ENCODE results near the gene GRID1.

Gene GRID1

DNA sequence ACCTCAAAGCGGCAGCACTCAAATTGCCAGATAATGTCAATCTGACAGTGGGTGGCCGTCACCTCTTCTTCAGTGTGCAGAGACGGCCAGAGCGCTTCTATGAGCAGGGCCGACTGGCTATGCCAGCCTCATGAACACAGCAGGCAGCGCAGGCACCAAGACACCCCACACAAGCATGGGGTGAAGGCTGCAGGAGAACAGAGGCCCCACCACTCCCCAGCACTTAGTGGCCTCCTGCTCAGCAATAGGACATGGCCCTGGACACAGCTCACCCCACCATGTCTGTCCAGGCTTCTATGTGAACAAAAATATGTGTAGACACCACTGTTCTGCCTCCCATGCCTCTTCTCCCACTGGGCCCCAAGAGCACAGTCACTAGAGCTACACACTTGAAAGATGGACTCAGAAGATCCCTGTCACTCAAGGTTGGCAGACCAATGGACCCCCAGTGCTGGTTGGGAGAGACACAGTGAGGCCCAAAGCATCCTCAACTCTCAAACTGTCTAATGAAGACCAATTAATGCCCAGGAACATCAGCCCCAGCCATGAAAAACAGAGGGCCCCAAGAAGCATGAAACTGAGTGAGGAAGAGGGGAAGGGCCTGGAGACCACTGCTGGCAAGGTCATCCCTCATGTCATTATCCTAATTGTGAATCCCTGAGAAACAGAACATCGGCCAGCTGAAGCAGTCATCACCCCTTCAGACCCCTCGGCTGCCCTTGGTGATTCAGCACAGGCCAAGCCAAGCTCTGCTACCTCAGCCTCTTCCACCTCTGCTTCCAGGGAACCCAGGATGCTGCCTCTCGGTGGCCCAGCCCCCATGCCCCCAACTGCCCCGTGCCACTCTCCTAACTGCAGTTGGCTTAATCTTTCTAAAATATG, 77.7 kb downstream of the GRID1 start:
- TF ChIP-seq EZH2phosphoT487 (IDR thresholded peaks at IDR 0.05; ENCODE audit: low read length) (no peak), EZH2 (optimal IDR thresholded peaks at IDR 0.05; ENCODE audit: low read depth, low read length) (no peak)
- TF ChIP-seq, protein P1, sequence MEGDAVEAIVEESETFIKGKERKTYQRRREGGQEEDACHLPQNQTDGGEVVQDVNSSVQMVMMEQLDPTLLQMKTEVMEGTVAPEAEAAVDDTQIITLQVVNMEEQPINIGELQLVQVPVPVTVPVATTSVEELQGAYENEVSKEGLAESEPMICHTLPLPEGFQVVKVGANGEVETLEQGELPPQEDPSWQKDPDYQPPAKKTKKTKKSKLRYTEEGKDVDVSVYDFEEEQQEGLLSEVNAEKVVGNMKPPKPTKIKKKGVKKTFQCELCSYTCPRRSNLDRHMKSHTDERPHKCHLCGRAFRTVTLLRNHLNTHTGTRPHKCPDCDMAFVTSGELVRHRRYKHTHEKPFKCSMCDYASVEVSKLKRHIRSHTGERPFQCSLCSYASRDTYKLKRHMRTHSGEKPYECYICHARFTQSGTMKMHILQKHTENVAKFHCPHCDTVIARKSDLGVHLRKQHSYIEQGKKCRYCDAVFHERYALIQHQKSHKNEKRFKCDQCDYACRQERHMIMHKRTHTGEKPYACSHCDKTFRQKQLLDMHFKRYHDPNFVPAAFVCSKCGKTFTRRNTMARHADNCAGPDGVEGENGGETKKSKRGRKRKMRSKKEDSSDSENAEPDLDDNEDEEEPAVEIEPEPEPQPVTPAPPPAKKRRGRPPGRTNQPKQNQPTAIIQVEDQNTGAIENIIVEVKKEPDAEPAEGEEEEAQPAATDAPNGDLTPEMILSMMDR (IDR thresholded peaks at IDR 0.05; ENCODE audit: low read length), result no peak
- no peak overlapping the region for H3K27ac ChIP-seq (ENCODE audit: low read length)
- no peak overlapping the region for H2AFZ ChIP-seq (ENCODE audit: low read length)
- H3K9ac ChIP-seq (ENCODE audit: low read length), result no peak overlapping the region
- H4K20me1 ChIP-seq (ENCODE audit: insufficient read depth, low read length), result no peaks in the 10 kb centered on the region
- no peaks in the 10 kb centered on the region for H3K9me2 ChIP-seq (replicated peaks; ENCODE audit: insufficient read depth, low read length)
- no peaks in the 10 kb centered on the region for H3K4me1 ChIP-seq (ENCODE audit: low read length)
- H3K27me3 ChIP-seq (replicated peaks; ENCODE audit: insufficient read depth, low read length), result no peaks in the 10 kb centered on the region
- no peak overlapping the region for H3K4me3 ChIP-seq (ENCODE audit: low read length)
- no peaks in the 10 kb centered on the region for H3K36me3 ChIP-seq (replicated peaks; ENCODE audit: insufficient read depth, low read length)
- no peak overlapping the region for H3K4me2 ChIP-seq (ENCODE audit: low read depth, low read length)
- no peaks in the 10 kb centered on the region for H3F3A ChIP-seq (ENCODE audit: insufficient read depth, low read length)
- no peaks in the 10 kb centered on the region for H3K79me2 ChIP-seq (ENCODE audit: low read length)
- no peaks in the 10 kb centered on the region for H3K9me3 ChIP-seq (replicated peaks; ENCODE audit: insufficient read depth, low read length)
- DNase-seq, result no peak

DNA sequence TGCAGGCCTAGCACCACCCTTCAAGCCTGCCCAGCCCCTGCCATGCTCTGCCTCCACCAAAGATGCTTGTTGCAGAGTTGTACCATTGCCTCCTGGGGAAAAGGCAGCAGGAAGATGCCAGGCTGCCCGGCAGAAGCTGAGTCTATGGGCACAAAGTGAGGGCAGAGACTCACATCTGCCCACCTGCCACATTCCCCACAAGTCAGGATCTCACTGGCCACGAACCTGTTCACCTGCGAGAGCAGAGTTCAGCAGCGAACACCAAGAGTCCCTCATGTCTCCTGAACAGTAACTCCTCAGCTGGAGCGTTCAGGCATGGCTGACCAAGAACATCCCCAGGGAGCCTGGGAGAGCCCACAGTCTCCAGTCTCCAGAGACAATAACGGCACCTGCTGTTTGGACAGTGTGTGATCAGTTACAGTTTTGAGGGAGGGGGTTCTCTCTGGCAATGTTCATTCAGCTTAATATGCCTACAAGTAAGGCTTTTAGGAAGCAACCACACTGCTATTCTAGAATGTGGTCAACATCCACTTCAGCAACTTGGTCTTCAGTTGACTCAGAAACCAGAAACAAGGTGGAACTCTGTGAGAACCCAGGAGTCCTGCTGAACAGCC, 78.5 kb downstream of the GRID1 start:
- H4K20me1 ChIP-seq (ENCODE audit: insufficient read depth, low read length), result no peaks in the 10 kb centered on the region
- TF ChIP-seq EZH2 (optimal IDR thresholded peaks at IDR 0.05; ENCODE audit: low read depth, low read length) (no peak), EZH2phosphoT487 (IDR thresholded peaks at IDR 0.05; ENCODE audit: low read length) (no peak)
- TF ChIP-seq, protein P1 (IDR thresholded peaks at IDR 0.05; ENCODE audit: low read length), result no peak
- H3K36me3 ChIP-seq (replicated peaks; ENCODE audit: insufficient read depth, low read length), result no peaks in the 10 kb centered on the region
- no peaks in the 10 kb centered on the region for H3K9me3 ChIP-seq (replicated peaks; ENCODE audit: insufficient read depth, low read length)
- H3K4me2 ChIP-seq (ENCODE audit: low read depth, low read length), result no peak overlapping the region
- H3K4me3 ChIP-seq (ENCODE audit: low read length), result no peak overlapping the region
- no peak overlapping the region for H2AFZ ChIP-seq (ENCODE audit: low read length)
- H3K9ac ChIP-seq (ENCODE audit: low read length), result no peak overlapping the region
- no peak overlapping the region for H3K27ac ChIP-seq (ENCODE audit: low read length)
- no peaks in the 10 kb centered on the region for H3K79me2 ChIP-seq (ENCODE audit: low read length)
- H3K9me2 ChIP-seq (replicated peaks; ENCODE audit: insufficient read depth, low read length), result no peaks in the 10 kb centered on the region
- H3K27me3 ChIP-seq (replicated peaks; ENCODE audit: insufficient read depth, low read length), result no peaks in the 10 kb centered on the region
- no peaks in the 10 kb centered on the region for H3F3A ChIP-seq (ENCODE audit: insufficient read depth, low read length)
- no peak for DNase-seq
- H3K4me1 ChIP-seq (ENCODE audit: low read length), result no peaks in the 10 kb centered on the region

DNA sequence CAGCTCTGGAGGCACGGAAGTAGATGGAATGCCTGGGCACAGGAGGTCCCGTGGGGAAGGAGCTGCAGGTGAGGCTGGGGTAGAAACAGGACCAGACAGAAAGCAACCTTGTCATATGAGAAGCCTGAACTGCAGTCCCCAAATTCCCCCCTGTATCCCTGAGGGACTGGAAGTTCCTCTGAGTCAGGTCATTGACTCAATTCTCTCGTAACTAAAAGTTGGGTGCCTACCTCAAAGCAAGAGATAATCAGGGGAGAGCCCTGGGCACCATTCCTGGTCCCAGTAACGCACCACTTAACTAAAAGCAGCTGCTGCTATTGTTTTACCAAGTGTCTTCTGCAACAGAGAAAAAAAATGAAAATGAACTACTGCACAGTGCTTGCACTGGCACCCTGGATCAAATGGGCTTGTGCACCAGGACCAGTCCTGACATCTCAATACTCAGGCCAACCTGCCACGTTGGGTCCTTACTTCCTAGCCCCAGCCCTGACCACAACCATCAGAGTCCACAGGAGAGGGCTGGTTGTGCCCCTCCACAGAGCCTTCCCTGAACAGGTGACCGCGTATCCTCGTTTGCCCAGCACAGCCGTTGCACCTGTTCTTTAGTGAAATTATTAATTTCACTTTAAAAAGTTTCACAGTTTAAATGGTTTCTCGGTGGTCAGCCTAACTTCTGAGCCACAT, 79.3 kb downstream of the GRID1 start:
- Histone ChIP-seq H3K9me2 (replicated peaks; ENCODE audit: insufficient read depth, low read length) (no peaks in the 10 kb centered on the region), H3K36me3 (replicated peaks; ENCODE audit: insufficient read depth, low read length) (no peaks in the 10 kb centered on the region), H3K9ac (ENCODE audit: low read length) (no peak overlapping the region), H3K27me3 (replicated peaks; ENCODE audit: insufficient read depth, low read length) (no peaks in the 10 kb centered on the region), H3K4me3 (ENCODE audit: low read length) (no peak overlapping the region), H2AFZ (ENCODE audit: low read length) (no peak overlapping the region), H3K79me2 (ENCODE audit: low read length) (no peaks in the 10 kb centered on the region), H3F3A (ENCODE audit: insufficient read depth, low read length) (no peaks in the 10 kb centered on the region), H3K27ac (ENCODE audit: low read length) (no peak overlapping the region), H4K20me1 (ENCODE audit: insufficient read depth, low read length) (no peaks in the 10 kb centered on the region), H3K9me3 (replicated peaks; ENCODE audit: insufficient read depth, low read length) (no peaks in the 10 kb centered on the region), H3K4me2 (ENCODE audit: low read depth, low read length) (no peak overlapping the region), H3K4me1 (ENCODE audit: low read length) (no peaks in the 10 kb centered on the region)
- no peak for DNase-seq
- TF ChIP-seq EZH2 (optimal IDR thresholded peaks at IDR 0.05; ENCODE audit: low read depth, low read length), result no peak
- TF ChIP-seq, protein P1 (IDR thresholded peaks at IDR 0.05; ENCODE audit: low read length), result no peak
- no peak for TF ChIP-seq EZH2phosphoT487 (IDR thresholded peaks at IDR 0.05; ENCODE audit: low read length)
